Kidney epithelial cell (primary cell): Measurements from ENCODE around the gene UCK2. TPM values are rescaled to one million over a fixed set of nuclear protein-coding genes. Genes with fewer than 3 reads are reported as not detected.

Experiments used
- DNase-seq: peaks from one replicate; pipeline ENCODE4 v3.0.0-alpha.2; 2010; ENCODE audit warnings: low read depth
- H3K27me3 ChIP-seq: 2 replicates; pipeline ENCODE4 v1.6.0; 2011; ENCODE audit warnings: low read length; ENCODE audit not compliant: control insufficient read depth, insufficient read depth
- H3K36me3 ChIP-seq: 2 replicates; pipeline ENCODE4 v1.5.1; 2011; ENCODE audit warnings: low read length; ENCODE audit not compliant: control insufficient read depth, insufficient read depth
- H3K4me3 ChIP-seq: 2 replicates; pipeline ENCODE4 v1.5.1; 2011; ENCODE audit warnings: low read depth, mild to moderate bottlenecking, control low read depth, low read length
- CTCF ChIP-seq: IDR thresholded peaks from 2 replicates; pipeline ENCODE4 v1.5.1; 2011; ENCODE audit warnings: mild to moderate bottlenecking, moderate library complexity, low read length, control low read depth, inconsistent platforms; ENCODE audit not compliant: insufficient read depth, poor library complexity, severe bottlenecking
- total RNA-seq: library from RNA; depleted of rRNA; stranded (reverse); fragments of >200 nt; gene quantifications from 2 replicates; pipeline ENCODE4 v1.2.3, GENCODE V29; 2015

The UCK2 gene
- total RNA-seq, 1 donor from 2014 or later, result 81.9 TPM

DNA sequence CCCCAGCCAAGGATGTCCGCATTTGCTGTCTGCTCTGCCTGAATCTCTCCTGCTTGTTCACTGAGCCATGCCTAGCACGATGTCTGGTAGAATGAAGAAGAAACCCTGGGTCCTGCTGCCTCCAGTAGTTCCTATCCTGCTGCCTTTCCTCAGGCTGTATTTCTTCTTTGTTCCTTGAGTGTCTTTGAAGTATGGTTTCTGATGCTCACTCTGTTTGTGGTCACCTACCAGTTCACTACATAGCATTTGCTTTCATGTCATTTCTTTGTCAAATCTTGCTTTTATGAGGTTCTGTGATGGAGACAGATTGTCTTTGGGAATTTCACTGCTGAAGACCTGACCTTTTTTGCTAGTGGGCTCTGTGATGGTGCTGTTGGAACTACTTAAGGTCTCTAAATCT lies 5.9 kb downstream of the UCK2 start:
- Histone ChIP-seq H3K27me3 (no peaks in the 10 kb centered on the region), H3K36me3 (no peaks in the 10 kb centered on the region), H3K4me3 (no peak overlapping the region)
- no peak for TF ChIP-seq CTCF
- no peak for DNase-seq

GRCh38 chr1:165834229-165834628 lies 6.8 kb downstream of the UCK2 start:
- H3K36me3 ChIP-seq, result no peaks in the 10 kb centered on the region
- no peaks in the 10 kb centered on the region for H3K27me3 ChIP-seq
- H3K4me3 ChIP-seq, result no peak overlapping the region
- no peak for DNase-seq
- TF ChIP-seq CTCF, result no peak

GRCh38 chr1:165834881-165835280 lies 7.5 kb downstream of the UCK2 start:
- Histone ChIP-seq H3K36me3 (no peaks in the 10 kb centered on the region), H3K4me3 (no peak overlapping the region), H3K27me3 (no peaks in the 10 kb centered on the region)
- TF ChIP-seq CTCF, result no peak
- DNase-seq, result no peak

- no peak overlapping the region for H3K4me3 ChIP-seq
- no peaks in the 10 kb centered on the region for H3K27me3 ChIP-seq
- no peaks in the 10 kb centered on the region for H3K36me3 ChIP-seq
- no peak for TF ChIP-seq CTCF
- DNase-seq, result no peak
Measured at GRCh38 chr1:165836664-165837482, 9.5 kb downstream of the UCK2 start.

- H3K27me3 ChIP-seq, result no peaks in the 10 kb centered on the region
- H3K4me3 ChIP-seq, result no peak overlapping the region
- DNase-seq, result no peak
- no peak for TF ChIP-seq CTCF
- no peaks in the 10 kb centered on the region for H3K36me3 ChIP-seq
Measured at GRCh38 chr1:165837838-165838364, 10.5 kb downstream of the UCK2 start.

- H3K36me3 ChIP-seq, result no peaks in the 10 kb centered on the region
- no peak overlapping the region for H3K4me3 ChIP-seq
- no peak for TF ChIP-seq CTCF
- H3K27me3 ChIP-seq, result no peaks in the 10 kb centered on the region
- no peak for DNase-seq
Measured at GRCh38 chr1:165840423-165840822, 13.0 kb downstream of the UCK2 start.
